ENCODE results near the gene RDH12.

Gene RDH12

GRCh38 chr14:67749341-67750084 lies 47.8 kb downstream of the RDH12 start:
- no peak for DNase-seq (ENCODE audit: low read depth in 2 of 2)

- no peak for DNase-seq (ENCODE audit: low read depth in 2 of 2)
Measured at GRCh38 chr14:67756496-67756895, 54.8 kb downstream of the RDH12 start.

GRCh38 chr14:67757175-67757574 lies 55.5 kb downstream of the RDH12 start:
- no peak for DNase-seq (ENCODE audit: low read depth in 2 of 2)

GRCh38 chr14:67759916-67760315 lies 58.2 kb downstream of the RDH12 start:
- DNase-seq (ENCODE audit: low read depth in 2 of 2), result no peak

- DNase-seq (ENCODE audit: low read depth in 2 of 2), result no peak
Measured at GRCh38 chr14:67762051-67762450, 60.4 kb downstream of the RDH12 start.

GRCh38 chr14:67763158-67763822 lies 61.6 kb downstream of the RDH12 start:
- no peak for DNase-seq (ENCODE audit: low read depth in 2 of 2)

GRCh38 chr14:67764496-67764895 lies 62.8 kb downstream of the RDH12 start:
- no peak for DNase-seq (ENCODE audit: low read depth in 2 of 2)

GRCh38 chr14:67765192-67765834 lies 63.6 kb downstream of the RDH12 start:
- DNase-seq (ENCODE audit: low read depth in 2 of 2), result no peak

GRCh38 chr14:67766035-67766680 lies 64.5 kb downstream of the RDH12 start:
- no peak for DNase-seq (ENCODE audit: low read depth in 2 of 2)

- DNase-seq (ENCODE audit: low read depth in 2 of 2), result no peak
Measured at GRCh38 chr14:67768219-67768618, 66.5 kb downstream of the RDH12 start.

GRCh38 chr14:67773844-67774377 lies 72.2 kb downstream of the RDH12 start:
- DNase-seq (ENCODE audit: low read depth in 2 of 2), result no peak

GRCh38 chr14:67776653-67777322 lies 75.1 kb downstream of the RDH12 start:
- DNase-seq (ENCODE audit: low read depth in 2 of 2), result no peak

GRCh38 chr14:67778792-67779191 lies 77.1 kb downstream of the RDH12 start:
- no peak for DNase-seq (ENCODE audit: low read depth in 2 of 2)

- no peak for DNase-seq (ENCODE audit: low read depth in 2 of 2)
Measured at GRCh38 chr14:67782090-67782489, 80.4 kb downstream of the RDH12 start.

All from activated CD4-positive, alpha-beta T cell treated with anti-CD3 and anti-CD28 coated beads for 24 hours (primary cell).